ENCODE data around the gene MRM2.
"Not testable (repeated sequence)": the region's sequence is repeated elsewhere in the genome, so short reads cannot be mapped to it uniquely, and the experiment has no call there.

- TF ChIP-seq CTCF, POLR2A (IDR thresholded peaks at IDR 0.05): not testable (repeated sequence)
Observed at GRCh38 chr7:2269089-2269990, 27.3 kb upstream of the MRM2 start.

Data from uterus (tissue), 2 donors.